A673 (cell line): ENCODE data around the gene PINLYP. TPM values are rescaled to one million over a fixed set of nuclear protein-coding genes. Genes with fewer than 3 reads are reported as not detected.

Source experiments
- BruUV-seq: library from RNA; stranded (reverse); fragments of 400-500 nt; replicated peaks from 2 replicates; lab custom pipeline; 2021; lab: Mats Ljungman, UMichigan
- CTCF ChIA-PET: fragments of 300-600 bp; sonication (Branson Sonifier 250); formaldehyde crosslinking; loops from one replicate; lab custom pipeline; 2022; ENCODE audit warnings: antibody characterized with exemption; lab: Charles Lee
- POLR2A ChIA-PET: fragments of 300-600 bp; sonication (Branson Sonifier 250); formaldehyde crosslinking; loops from one replicate; lab custom pipeline; 2022; ENCODE audit warnings: antibody characterized with exemption; ENCODE audit not compliant: low non-redundant PET; lab: Charles Lee
- DNase-seq: peaks from one replicate; pipeline ENCODE4 v3.0.0-alpha.2; 2015; ENCODE audit warnings: low spot score
- H3K27ac ChIP-seq: fragments of 200-600 bp; sonication (generic); 2 replicates; pipeline ENCODE4 v1.5.1; 2016; ENCODE audit warnings: mixed run types, low read depth, mild to moderate bottlenecking, mixed read lengths, antibody characterized with exemption, low read length; ENCODE audit not compliant: poor library complexity, severe bottlenecking
- H3K27me3 ChIP-seq: fragments of 200-600 bp; sonication (generic); replicated peaks from 2 replicates; pipeline ENCODE4 v1.6.1; 2017; ENCODE audit warnings: mixed run types, low read depth, mild to moderate bottlenecking, mixed read lengths, antibody characterized with exemption, low read length; ENCODE audit not compliant: insufficient read depth, poor library complexity
- H3K36me3 ChIP-seq: fragments of 200-600 bp; sonication (generic); 2 replicates; pipeline ENCODE4 v1.6.1; 2016; ENCODE audit warnings: mixed run types, mild to moderate bottlenecking, mixed read lengths, antibody characterized with exemption, low read length; ENCODE audit not compliant: insufficient read depth, poor library complexity, severe bottlenecking
- H3K4me1 ChIP-seq: fragments of 200-600 bp; sonication (generic); 2 replicates; pipeline ENCODE4 v1.6.1; 2017; ENCODE audit warnings: mixed run types, mild to moderate bottlenecking, mixed read lengths, antibody characterized with exemption, low read length; ENCODE audit not compliant: insufficient read depth, poor library complexity, severe bottlenecking
- H3K4me3 ChIP-seq: fragments of 200-600 bp; sonication (generic); 2 replicates; pipeline ENCODE4 v1.5.1; 2016; ENCODE audit warnings: low read depth, mixed run types, mild to moderate bottlenecking, mixed read lengths, low read length; ENCODE audit not compliant: poor library complexity, severe bottlenecking
- H3K9me3 ChIP-seq: fragments of 200-600 bp; sonication (generic); 2 replicates; pipeline ENCODE4 v1.6.1; 2016; ENCODE audit warnings: mixed run types, low read depth, mild to moderate bottlenecking, mixed read lengths, antibody characterized with exemption, low read length; ENCODE audit not compliant: poor library complexity, severe bottlenecking
- EZH2 ChIP-seq: fragments of 200-600 bp; sonication (generic); IDR thresholded peaks from 2 replicates; pipeline ENCODE4 v1.6.1; 2017; ENCODE audit warnings: borderline replicate concordance, low read depth, mild to moderate bottlenecking, mixed read lengths, antibody characterized with exemption, low read length; ENCODE audit not compliant: poor library complexity, severe bottlenecking
- intact Hi-C: fragments of 100-400 bp; cut with micrococcal nuclease; formaldehyde crosslinking; loops from one replicate; pipeline ENCODE4 v1.10.0; 2022; ENCODE audit not compliant: unreplicated experiment
- total RNA-seq: library from RNA; stranded (reverse); gene quantifications from 2 replicates; pipeline ENCODE4 v1.2.3, GENCODE V29; 2021
- TF ChIP-seq, protein P1 (sequence below): fragments of 300-800, 200-600 bp; sonication (generic); conservative IDR thresholded peaks from 2 replicates; pipeline ENCODE4 v1.5.1; 2017; ENCODE audit warnings: low read depth, mild to moderate bottlenecking, antibody characterized with exemption, low read length, moderate library complexity, mixed read lengths

PINLYP gene
- total RNA-seq, 1 experiment from 2014 or later: 14.3 TPM

DNA sequence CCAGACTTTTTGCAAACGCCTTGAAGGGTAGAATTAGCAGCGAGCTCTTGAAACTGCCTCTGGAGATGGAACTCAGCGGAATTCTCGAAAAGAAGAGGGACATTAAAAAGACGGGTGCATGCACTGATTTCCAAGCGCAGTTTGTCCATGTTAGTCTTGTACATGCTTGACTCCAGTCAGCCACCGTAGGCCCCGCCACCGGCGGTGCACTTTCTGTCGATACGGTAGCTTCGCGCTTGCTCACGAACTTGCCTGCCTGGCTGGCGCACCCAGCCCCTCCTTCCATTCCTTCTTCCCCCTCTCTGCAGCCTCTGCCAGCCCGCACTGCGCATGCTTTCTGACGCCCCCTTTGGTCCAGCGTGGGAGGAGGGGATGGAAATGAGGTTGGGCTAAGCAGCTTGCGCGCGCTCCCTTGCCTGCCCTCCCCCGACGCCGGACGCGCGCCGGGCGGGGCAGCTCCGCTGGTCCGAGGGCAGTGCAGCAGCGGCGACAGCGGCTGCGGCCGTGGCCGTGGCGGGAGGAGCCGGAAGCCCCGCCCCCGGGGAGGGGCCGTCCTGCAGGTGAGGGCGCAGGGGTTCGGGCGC lies 42.5 kb upstream of the PINLYP start, which contains the start of gene ZNF575:
ZNF575 (plus strand) TSS at position 227 of the 584 bp plus-strand sequence. CDS start 1,235 bp downstream, outside the sequence.
- DNase-seq: peak; percentile 97
- ChIA-PET CTCF (interaction anchor here (0.7 to 1.7 kb wide), 3 partner anchors 13 to 86 kb away, joined by 3 to 7 read pairs (median 4); no protein-coding TSS in a partner anchor), POLR2A (no interaction called here)
- Histone ChIP-seq H3K9me3 (no peaks in the 10 kb centered on the region), H3K27ac (peak within 1 kb of the TSS; percentile 86), H3K36me3 (peaks cover 1% of the 10 kb centered on the region), H3K4me3 (peak within 1 kb of the TSS; percentile 63), H3K4me1 (peaks cover 15% of the 10 kb centered on the region), H3K27me3 (no peaks in the 10 kb centered on the region)
- no TSS peak for BruUV-seq
- TF ChIP-seq, protein P1, sequence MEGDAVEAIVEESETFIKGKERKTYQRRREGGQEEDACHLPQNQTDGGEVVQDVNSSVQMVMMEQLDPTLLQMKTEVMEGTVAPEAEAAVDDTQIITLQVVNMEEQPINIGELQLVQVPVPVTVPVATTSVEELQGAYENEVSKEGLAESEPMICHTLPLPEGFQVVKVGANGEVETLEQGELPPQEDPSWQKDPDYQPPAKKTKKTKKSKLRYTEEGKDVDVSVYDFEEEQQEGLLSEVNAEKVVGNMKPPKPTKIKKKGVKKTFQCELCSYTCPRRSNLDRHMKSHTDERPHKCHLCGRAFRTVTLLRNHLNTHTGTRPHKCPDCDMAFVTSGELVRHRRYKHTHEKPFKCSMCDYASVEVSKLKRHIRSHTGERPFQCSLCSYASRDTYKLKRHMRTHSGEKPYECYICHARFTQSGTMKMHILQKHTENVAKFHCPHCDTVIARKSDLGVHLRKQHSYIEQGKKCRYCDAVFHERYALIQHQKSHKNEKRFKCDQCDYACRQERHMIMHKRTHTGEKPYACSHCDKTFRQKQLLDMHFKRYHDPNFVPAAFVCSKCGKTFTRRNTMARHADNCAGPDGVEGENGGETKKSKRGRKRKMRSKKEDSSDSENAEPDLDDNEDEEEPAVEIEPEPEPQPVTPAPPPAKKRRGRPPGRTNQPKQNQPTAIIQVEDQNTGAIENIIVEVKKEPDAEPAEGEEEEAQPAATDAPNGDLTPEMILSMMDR: no peak
- no peak for TF ChIP-seq EZH2
- intact Hi-C loops: loop anchor here (2.0 to 10.0 kb wide), 2 partner anchors 64 to 132 kb away; partner anchors contain the start of genes IRGQ and ZNF576

DNA sequence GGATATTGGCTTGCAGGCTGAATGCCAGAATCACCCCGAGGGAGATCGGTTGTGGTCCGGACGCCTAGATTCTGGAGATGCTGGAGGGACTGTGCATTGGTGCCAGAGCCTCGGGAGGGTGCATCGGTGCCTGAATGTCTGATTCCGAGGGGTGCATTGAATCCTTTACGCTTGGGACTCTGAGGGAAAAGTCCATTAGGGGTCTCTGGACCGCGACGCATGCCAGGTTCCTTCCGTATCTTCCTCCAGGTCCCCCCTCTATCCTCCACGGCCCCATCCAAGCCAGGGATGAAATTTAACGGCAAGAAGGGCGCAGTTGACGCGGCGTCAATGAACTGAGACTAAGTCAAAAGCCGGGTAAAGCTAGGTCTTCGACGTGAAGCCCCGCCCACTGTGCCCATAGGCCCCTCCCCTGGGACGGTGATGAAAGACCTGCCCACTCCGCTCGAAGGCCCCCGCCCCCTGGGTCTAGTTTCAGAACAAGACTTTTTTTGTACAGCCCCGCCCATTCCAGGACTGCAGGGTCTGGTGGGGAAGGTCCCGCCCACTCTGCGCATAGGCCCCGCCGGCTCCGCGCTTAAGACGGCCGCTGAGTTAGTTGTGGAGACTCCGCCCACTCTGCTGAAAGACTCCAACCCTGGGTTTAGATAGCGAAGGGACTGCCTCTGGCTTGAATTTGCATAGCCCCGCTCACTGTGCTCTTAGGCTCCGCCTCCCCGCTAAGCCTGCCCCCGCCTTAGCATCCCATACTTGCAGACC lies 41.9 kb upstream of the PINLYP start:
- no TSS peak for BruUV-seq
- Histone ChIP-seq H3K4me1 (peaks cover 13% of the 10 kb centered on the region), H3K27ac (peak overlapping the region; percentile 86)

More for the DNA sequence above, 41.9 kb upstream of the PINLYP start:
- CTCF ChIA-PET: interaction anchor here (0.5 to 1.7 kb wide), 4 partner anchors 14 to 88 kb away, joined by 3 to 7 read pairs (median 4); no protein-coding TSS in a partner anchor
- peaks cover 1% of the 10 kb centered on the region for H3K9me3 ChIP-seq
- POLR2A ChIA-PET: interaction anchor here (0.7 kb wide), 1 partner anchor 62 kb away, joined by 4 read pairs; the partner anchor contains the start of gene IRGQ
- peak; percentile 100 for DNase-seq
- H3K4me3 ChIP-seq: peak overlapping the region; percentile 63
- H3K36me3 ChIP-seq: peaks cover 8% of the 10 kb centered on the region
- no peaks in the 10 kb centered on the region for H3K27me3 ChIP-seq
- intact Hi-C loops: loop anchor here (2.0 to 10.0 kb wide), 2 partner anchors 63 to 131 kb away; partner anchors contain the start of genes IRGQ and ZNF576
- no peak for TF ChIP-seq EZH2
- TF ChIP-seq, protein P1: no peak
